Thymus (tissue), 11 donors: ENCODE measurements around the gene DKK3. TPM values are rescaled to one million over a fixed set of nuclear protein-coding genes. Genes with fewer than 3 reads are reported as not detected.

Experiments
- DNase-seq, 9 donors: peaks; one replicate each; pipeline ENCODE4 v3.0.0-alpha.2; 2013; ENCODE audit warnings: low spot score in 9 of 9, low read depth in 6 of 9, missing footprints in 1 of 9
- H3K27ac ChIP-seq, 2 donors: one replicate each; pipeline ENCODE4 v1.5.1; 2013; ENCODE audit warnings: control low read depth in 1 of 2, low read depth in 1 of 2, low read length in 1 of 2, mild to moderate bottlenecking in 1 of 2, moderate library complexity in 1 of 2
- H3K27me3 ChIP-seq, 2 donors: one replicate each; pipeline ENCODE4 v1.5.1; 2013; ENCODE audit warnings: low read length in 1 of 2; ENCODE audit not compliant: control insufficient read depth in 2 of 2, insufficient read depth in 1 of 2
- H3K36me3 ChIP-seq, 2 donors: one replicate each; pipeline ENCODE4 v1.5.1; 2013; ENCODE audit warnings: low read length in 1 of 2, mild to moderate bottlenecking in 1 of 2, moderate library complexity in 1 of 2; ENCODE audit not compliant: control insufficient read depth in 2 of 2, insufficient read depth in 2 of 2
- H3K4me1 ChIP-seq, 2 donors: one replicate each; pipeline ENCODE4 v1.5.1; 2013; ENCODE audit warnings: low read length in 2 of 2; ENCODE audit not compliant: control insufficient read depth in 2 of 2, insufficient read depth in 2 of 2
- H3K4me3 ChIP-seq, 2 donors: one replicate each; pipeline ENCODE4 v1.5.1; 2013; ENCODE audit warnings: low read length in 2 of 2, control low read depth in 1 of 2, mild to moderate bottlenecking in 1 of 2
- H3K9me3 ChIP-seq, 2 donors: one replicate each; pipeline ENCODE4 v1.5.1; 2013; ENCODE audit warnings: low read length in 1 of 2, mild to moderate bottlenecking in 1 of 2; ENCODE audit not compliant: control insufficient read depth in 2 of 2, insufficient read depth in 1 of 2
- WGBS: extraction: QIAGEN DNeasy Blood & Tissue Kit; methylation state at CpG from one replicate; pipeline ENCODE4 v1.1.7; 2013; 5-methylcytosine and 5-hydroxymethylcytosine counted together
- polyA plus RNA-seq: library from polyadenylated mRNA; stranded (reverse); fragments of 200-250 nt; gene quantifications from one replicate; pipeline ENCODE4 v1.2.3, GENCODE V29; 2013
- total RNA-seq: library from RNA; stranded (reverse); fragments of 120-200 nt; gene quantifications from one replicate; pipeline ENCODE4 v1.2.4, GENCODE V29; 2013
- donor health status: healthy.

Gene DKK3
- total and polyA plus RNA-seq, 2 donors = 7.5 to 12.8 TPM

DNA sequence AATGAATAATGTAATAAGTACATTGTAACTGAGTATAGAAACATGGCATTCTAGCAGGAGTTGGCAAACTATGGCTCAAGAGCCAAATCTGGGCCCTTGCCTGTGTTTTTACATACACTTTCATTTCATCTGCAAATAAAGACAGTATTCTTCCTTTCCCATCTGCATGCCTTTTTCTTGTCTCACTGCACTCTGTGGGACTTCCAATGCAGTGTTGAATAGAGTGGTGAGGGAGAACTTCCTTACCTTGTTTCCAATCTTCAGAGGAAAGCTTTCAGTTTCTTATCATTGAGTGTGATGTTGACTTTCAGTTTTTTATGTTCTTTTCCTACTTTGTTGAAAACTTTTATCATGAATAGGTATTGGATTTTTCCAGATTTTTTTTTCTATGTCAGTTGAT lies 84.6 kb downstream of the DKK3 start:
- no peak overlapping the region for H3K27ac ChIP-seq
- no peak overlapping the region for H3K4me3 ChIP-seq
- no peaks in the 10 kb centered on the region for H3K9me3 ChIP-seq
- H3K36me3 ChIP-seq = peaks cover 0 to 13% of the 10 kb centered on the region in 2 donors
- no peak for DNase-seq
- no peaks in the 10 kb centered on the region for H3K4me1 ChIP-seq
- no peaks in the 10 kb centered on the region for H3K27me3 ChIP-seq

DNA sequence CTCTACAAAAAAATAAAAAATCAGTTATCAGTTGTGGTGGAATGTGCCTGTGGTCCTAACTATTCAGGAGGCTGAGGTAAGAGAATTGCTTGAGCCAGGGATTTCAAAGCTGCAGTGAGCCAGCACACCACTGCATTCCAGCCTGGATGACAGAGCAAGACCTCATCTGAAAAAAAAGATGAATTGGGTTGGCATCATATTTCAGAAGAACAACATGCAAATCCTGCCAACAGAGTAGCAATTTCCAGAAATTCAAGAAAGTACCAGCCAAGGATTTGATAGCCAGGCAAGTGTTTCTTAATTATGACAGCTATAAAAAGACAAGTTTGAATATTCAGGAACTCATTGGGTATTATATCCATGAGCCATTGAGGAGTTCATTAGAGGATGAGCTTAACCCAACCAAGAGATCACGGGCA lies 91.4 kb downstream of the DKK3 start:
- no peaks in the 10 kb centered on the region for H3K4me1 ChIP-seq
- 97% methylated on average over 1 of the region's 1 CpG for WGBS
- H3K36me3 ChIP-seq = peaks cover 0 to 14% of the 10 kb centered on the region in 2 donors
- H3K9me3 ChIP-seq = no peaks in the 10 kb centered on the region
- H3K27ac ChIP-seq = no peak overlapping the region
- H3K27me3 ChIP-seq = no peaks in the 10 kb centered on the region
- DNase-seq = no peak
- H3K4me3 ChIP-seq = no peak overlapping the region

DNA sequence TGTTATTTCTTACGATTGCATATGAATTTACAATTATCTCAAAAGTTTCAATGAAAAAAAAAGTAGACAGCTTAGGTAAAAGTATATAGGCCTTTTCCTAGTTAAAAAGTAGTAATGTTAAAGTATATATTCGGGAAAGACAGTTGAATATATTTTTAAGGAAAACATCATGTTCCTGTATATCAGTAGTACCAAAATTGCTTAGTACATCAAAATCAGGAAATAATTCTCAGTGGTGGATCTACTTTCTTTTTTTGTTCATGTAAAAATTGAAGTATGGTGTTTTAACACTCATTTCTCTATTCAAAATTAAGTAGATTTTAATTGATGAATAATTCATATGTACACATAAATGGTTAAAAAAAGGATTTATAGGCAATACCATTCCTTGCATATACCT lies 92.8 kb downstream of the DKK3 start:
- Histone ChIP-seq H3K4me1 (no peaks in the 10 kb centered on the region), H3K27ac (no peak overlapping the region), H3K4me3 (no peak overlapping the region), H3K9me3 (no peaks in the 10 kb centered on the region), H3K27me3 (no peaks in the 10 kb centered on the region), H3K36me3 (peaks cover 0 to 12% of the 10 kb centered on the region in 2 donors)
- no peak for DNase-seq
- 99% methylated on average over 2 of the region's 2 CpGs for WGBS

DNA sequence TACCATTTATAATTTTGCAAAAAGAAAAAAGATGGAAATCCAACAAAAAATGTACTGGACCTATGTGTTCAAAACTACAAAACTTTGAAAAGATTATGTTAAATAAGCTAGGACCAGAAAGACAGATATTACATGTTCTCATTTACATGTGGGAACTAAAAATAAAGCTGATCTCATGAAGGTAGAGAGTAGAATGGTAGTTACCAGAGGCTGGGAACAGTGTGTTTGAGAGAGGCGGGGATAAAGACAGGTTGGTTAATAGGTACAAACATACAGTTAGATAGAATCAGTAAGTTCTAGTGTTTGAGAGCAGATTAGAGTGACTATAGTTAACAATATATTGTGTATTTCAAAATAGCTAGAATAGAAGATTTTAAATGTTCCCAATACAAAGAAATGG lies 95.0 kb downstream of the DKK3 start:
- no peak for DNase-seq
- 96% methylated on average over 1 of the region's 1 CpG for WGBS
- Histone ChIP-seq H3K4me1 (no peaks in the 10 kb centered on the region), H3K27ac (no peak overlapping the region), H3K4me3 (no peak overlapping the region), H3K36me3 (peaks cover 6 to 17% of the 10 kb centered on the region in 2 donors), H3K9me3 (no peaks in the 10 kb centered on the region), H3K27me3 (no peaks in the 10 kb centered on the region)

Other genes with a start within 250 kb of the DKK3 start
- 56.5 TPM for gene USP47, start 166.7 kb downstream of the DKK3 start, total RNA-seq
- 40.3 TPM for gene USP47, start 166.7 kb downstream of the DKK3 start, polyA plus RNA-seq
- 26.8 TPM for gene MICAL2, start 102.0 kb upstream of the DKK3 start, total RNA-seq
- 17.3 TPM for gene MICAL2, start 102.0 kb upstream of the DKK3 start, polyA plus RNA-seq